CD4-positive, alpha-beta T cell treated with Interferon gamma for 1 hour (primary cell): Measurements from ENCODE around the gene CHERP.
A peak's percentile ranks its signal among the peaks of the same experiment; 100 is the strongest.

Experiments used
- DNase-seq: peaks from one replicate; pipeline ENCODE4 v3.0.0-alpha.2; 2020

CHERP gene

GRCh38 chr19:16542045-16542909, at the start of gene CHERP:
TSS of gene CHERP (minus strand) at chr19:16542437. CDS start at chr19:16542378, 59 bp downstream.
- peak; percentile 93 for DNase-seq

GRCh38 chr19:16590876-16591802, 48.9 kb upstream of the CHERP start:
- no peak for DNase-seq

- no peak for DNase-seq
These were observed 47.7 kb upstream of the CHERP start for GRCh38 chr19:16589917-16590316.

GRCh38 chr19:16588824-16589577, 46.8 kb upstream of the CHERP start:
- DNase-seq = no peak

- DNase-seq = peak; percentile 82
These were observed 45.9 kb upstream of the CHERP start for GRCh38 chr19:16587833-16588823.

GRCh38 chr19:16586991-16587832, 45.0 kb upstream of the CHERP start:
- DNase-seq = peak; percentile 69

GRCh38 chr19:16586477-16586871, 44.2 kb upstream of the CHERP start:
- DNase-seq = no peak

- DNase-seq = peak; percentile 72
These were observed 43.7 kb upstream of the CHERP start for GRCh38 chr19:16585808-16586476.

GRCh38 chr19:16585094-16585801, 43.0 kb upstream of the CHERP start:
- DNase-seq = no peak

- peak; percentile 96 for DNase-seq
These were observed 42.2 kb upstream of the CHERP start for GRCh38 chr19:16584248-16585093.

- DNase-seq = no peak
These were observed 40.4 kb upstream of the CHERP start for GRCh38 chr19:16582486-16583261.

- DNase-seq = no peak
These were observed 39.7 kb upstream of the CHERP start for GRCh38 chr19:16581971-16582343.

- DNase-seq = no peak
These were observed 39.1 kb upstream of the CHERP start for GRCh38 chr19:16581145-16581970.

GRCh38 chr19:16579381-16579780, 37.1 kb upstream of the CHERP start:
- DNase-seq = no peak

- DNase-seq = no peak
These were observed 35.3 kb upstream of the CHERP start for GRCh38 chr19:16577531-16577985.

GRCh38 chr19:16576690-16577530, 34.7 kb upstream of the CHERP start:
- DNase-seq = no peak
